Heart right ventricle (tissue), 16 donors: Measurements from ENCODE around the gene TSKU. TPM values are rescaled to one million over a fixed set of nuclear protein-coding genes. Genes with fewer than 3 reads are reported as not detected.

ENCODE experiments used
- ATAC-seq, 8 donors: fragments of 200-7000 bp; cut with Tn5 transposase; one replicate each; pipeline ENCODE4 v1.9.1; 2020; ENCODE audit warnings: mild to moderate bottlenecking in 8 of 8, moderate library complexity in 8 of 8, moderate number of reproducible peaks in 1 of 8
- DNase-seq, 2 donors: peaks; one replicate each; pipeline ENCODE4 v3.0.0-alpha.2; 2020
- H3K27ac ChIP-seq, 10 donors: fragments of 200-600 bp; sonication (generic) in 2 of 10; one replicate each; pipeline versions ENCODE4 v1.5.0 to v1.8.0; 2020 to 2022; ENCODE audit warnings: mild to moderate bottlenecking in 3 of 10
- H3K27me3 ChIP-seq, 7 donors: fragments of 200-600 bp; one replicate each; pipeline ENCODE4 v1.8.0; 2021 to 2022; ENCODE audit warnings: mild to moderate bottlenecking in 2 of 7
- H3K36me3 ChIP-seq, 9 donors: fragments of 200-600 bp; sonication (generic) in 1 of 9; one replicate each; pipeline versions ENCODE4 v1.5.0 to v1.8.0; 2020 to 2022; ENCODE audit warnings: mild to moderate bottlenecking in 2 of 9
- H3K4me1 ChIP-seq, 9 donors: fragments of 200-600 bp; sonication (generic) in 1 of 9; one replicate each; pipeline versions ENCODE4 v1.5.0 to v1.8.0; 2020 to 2022; ENCODE audit warnings: mild to moderate bottlenecking in 4 of 9
- H3K4me3 ChIP-seq, 10 donors: fragments of 200-600 bp; sonication (generic) in 2 of 10; one replicate each; pipeline versions ENCODE4 v1.5.0 to v1.8.0; 2020 to 2022; ENCODE audit warnings: mild to moderate bottlenecking in 7 of 10, moderate library complexity in 2 of 10
- H3K9me3 ChIP-seq, 11 donors: fragments of 200-600 bp in 10 of 11; sonication (generic) in 2 of 11; one replicate each; pipeline versions ENCODE4 v1.5.0 to v1.8.0; 2013 to 2022; ENCODE audit warnings: mild to moderate bottlenecking in 2 of 11, control low read depth in 1 of 11, moderate library complexity in 1 of 11
- CTCF ChIP-seq, 9 donors: fragments of 200-600 bp; sonication (generic) in 2 of 9; IDR thresholded peaks; one replicate each; pipeline versions ENCODE4 v1.5.0 to v1.8.0; 2021 to 2022; ENCODE audit warnings: antibody characterized with exemption in 9 of 9, mild to moderate bottlenecking in 5 of 9, moderate library complexity in 1 of 9
- WGBS, 2 donors: extraction: QIAGEN DNeasy Blood & Tissue Kit; methylation state at CpG; one replicate each; pipeline ENCODE4 v1.1.7; 2013; ENCODE audit warnings: inconsistent platforms in 1 of 2; 5-methylcytosine and 5-hydroxymethylcytosine counted together
- intact Hi-C, 10 donors: fragments of 100-400 bp; cut with DNase I; formaldehyde crosslinking; loops; one replicate each; pipeline versions ENCODE4 v1.11.1 to v1.14.2; 2022
- polyA plus RNA-seq, 2 donors: library from polyadenylated mRNA; stranded (reverse); fragments of 200-250 nt; gene quantifications; one replicate each; pipeline ENCODE4 v1.2.3, GENCODE V29; 2013
- total RNA-seq, 10 donors: library from RNA; stranded (reverse); fragmentation: NEBNext Ultra II Directional in 3 of 10; extraction: Animal tissue kit (Norgen Biotek cat#: 25700) in 3 of 10; gene quantifications; one replicate each; pipeline versions ENCODE4 v1.2.1 to v1.2.4, GENCODE V29; 2021 to 2023
- donor health status: Arrhythmogenic right ventricular cardiomyopathy.
- donor health status: ischemic (EF 13 %, LVEDD 7.1; RV severe dilation, severe dysfunction).
- donor health status: healthy with polysubstance abuse.
- donor health status: DM: no; HTN: yes; CAD: no.
- donor health status: DM: no; HTN: no; CAD: no.
- donor health status: ischemic (EF 25% LVEDD 6.9; RV normal size, moderate dysfunction).
- donor health status: ischemic (EF 25% LVEDD 5.7; RV mildly dilated, moderate dysfunction).
- donor health status: healthy.
- donor health status: DM: yes; HTN: yes; CAD: no.
- donor health status: Ischemic cardiomyopathy.
- donor health status: ischemic (EF 35%, LVEDD 5.7; RV mildly dilated, moderate dysfunction).
- donor health status: nonischemic (EF 11% LVEDD 7.7; RV severe dilation, severe dysfunction).
- donor health status: DM: yes; HTN: yes; CAD: no.
- donor health status: PGD.
- donor health status: ischemic (EF 29% LVEDD 5.4; RV normal size, mild dysfunction).
- donor health status: nonischemic (EF 23%, LVEDD 6.1; RV moderate dilation, normal function).

TSKU gene
- total and polyA plus RNA-seq, 12 donors, result 3.0 to 21.9 (median 6.8) TPM

- DNase-seq (no peak), ATAC-seq (no peak)
- H3K36me3 ChIP-seq, result no peaks in the 10 kb centered on the region
- H3K4me3 ChIP-seq, result no peak overlapping the region
- no peak overlapping the region for H3K27ac ChIP-seq
- no peaks in the 10 kb centered on the region for H3K27me3 ChIP-seq
- TF ChIP-seq CTCF (IDR thresholded peaks at IDR 0.05), result no peak
- no peaks in the 10 kb centered on the region for H3K9me3 ChIP-seq
- H3K4me1 ChIP-seq, result peaks cover 8 to 17% (median 13%) of the 10 kb centered on the region in 9 donors
- intact Hi-C loops, result no loop called here
These were observed 24.1 kb upstream of the TSKU start for GRCh38 chr11:76759092-76759491.

GRCh38 chr11:76759517-76759916 lies 23.6 kb upstream of the TSKU start:
- 87 to 94% methylated on average over 2 of the region's 2 CpGs for WGBS, 2 donors
- no peaks in the 10 kb centered on the region for H3K36me3 ChIP-seq
- ATAC-seq, result no peak

DNA sequence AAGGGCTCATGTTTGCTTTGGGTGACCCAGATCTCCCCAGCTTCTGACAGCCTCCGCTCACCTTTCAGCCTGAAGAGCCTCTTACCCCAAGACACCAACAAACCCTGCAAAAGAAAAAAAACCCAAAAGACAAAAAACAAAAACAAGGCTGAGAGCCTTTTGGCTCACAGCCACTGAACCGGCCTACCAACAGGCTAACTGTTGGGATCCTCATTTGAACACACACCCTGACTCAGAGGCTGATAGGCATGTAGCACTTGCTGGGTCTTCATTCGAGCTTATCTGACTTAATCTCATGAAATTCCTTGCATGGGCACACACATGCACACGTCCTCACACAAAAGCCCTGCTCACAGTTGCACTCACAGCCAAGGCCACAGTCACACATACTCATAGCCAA lies 22.9 kb upstream of the TSKU start:
- no peak for DNase-seq
- H3K4me1 ChIP-seq, result peaks cover 8 to 27% (median 16%) of the 10 kb centered on the region in 9 donors
- ATAC-seq, result no peak
- no peak for TF ChIP-seq CTCF (IDR thresholded peaks at IDR 0.05)
- H3K36me3 ChIP-seq, result no peaks in the 10 kb centered on the region
- H3K27me3 ChIP-seq, result no peaks in the 10 kb centered on the region
- H3K9me3 ChIP-seq, result no peaks in the 10 kb centered on the region
- H3K27ac ChIP-seq, result no peak overlapping the region
- no peak overlapping the region for H3K4me3 ChIP-seq
- 84 to 86% methylated on average over 4 of the region's 4 CpGs for WGBS, 2 donors
- intact Hi-C loops, result no loop called here

More at GRCh38 chr11:76759517-76759916, 23.6 kb upstream of the TSKU start:
- Histone ChIP-seq H3K9me3 (no peaks in the 10 kb centered on the region), H3K4me3 (no peak overlapping the region), H3K27me3 (no peaks in the 10 kb centered on the region), H3K4me1 (peaks cover 8 to 22% (median 15%) of the 10 kb centered on the region in 9 donors), H3K27ac (no peak overlapping the region)
- no peak for DNase-seq
- intact Hi-C loops, result no loop called here
- TF ChIP-seq CTCF (IDR thresholded peaks at IDR 0.05), result no peak

DNA sequence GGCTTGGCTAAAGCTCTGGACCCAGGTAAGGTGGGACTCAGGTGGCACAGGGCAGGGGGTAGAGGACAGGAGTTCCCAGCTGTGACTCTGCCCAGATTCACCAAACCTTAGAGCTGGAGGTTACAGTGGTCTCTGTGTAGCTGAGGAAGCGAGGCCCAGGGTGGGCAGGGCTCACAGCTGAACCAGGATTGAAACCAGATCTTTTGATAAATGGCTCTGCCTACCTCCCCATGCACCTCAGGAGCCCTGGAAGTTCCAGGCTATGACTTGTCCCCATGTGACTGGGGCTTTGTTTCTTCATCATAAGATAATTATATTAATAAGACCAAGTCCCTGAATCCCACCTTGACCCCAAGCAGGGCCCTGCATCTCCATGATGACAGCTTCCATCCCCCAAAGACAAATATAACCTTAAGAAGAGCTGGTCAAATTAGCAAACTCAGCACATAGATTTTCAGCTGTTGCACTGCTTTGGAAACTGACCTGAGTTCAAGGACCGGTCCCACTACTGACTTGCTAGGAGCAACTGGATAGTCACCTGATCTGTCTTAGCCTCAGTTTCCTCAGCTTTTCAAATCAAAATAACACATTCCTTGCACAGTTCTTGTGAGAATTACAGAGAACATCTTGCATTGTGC lies 21.3 kb upstream of the TSKU start:
- Histone ChIP-seq H3K27me3 (no peaks in the 10 kb centered on the region), H3K4me3 (no peak overlapping the region), H3K27ac (no peak overlapping the region), H3K4me1 (peaks cover 8 to 38% (median 30%) of the 10 kb centered on the region in 9 donors), H3K9me3 (no peaks in the 10 kb centered on the region), H3K36me3 (no peaks in the 10 kb centered on the region)
- DNase-seq (no peak), ATAC-seq (no peak)
- TF ChIP-seq CTCF (IDR thresholded peaks at IDR 0.05), result no peak
- 97 to 98% methylated on average over 2 of the region's 2 CpGs for WGBS, 2 donors
- intact Hi-C loops, result no loop called here
